NCI-H146 (cell line): ENCODE results near the gene THRA.

Experiments
- DNase-seq: peaks from one replicate; lab custom pipeline; 2025; lab: John Stamatoyannopoulos, UW

Gene THRA

GRCh38 chr17:40064971-40065768 is 2.4 kb downstream of the THRA start:
- DNase-seq, result no peak

DNA sequence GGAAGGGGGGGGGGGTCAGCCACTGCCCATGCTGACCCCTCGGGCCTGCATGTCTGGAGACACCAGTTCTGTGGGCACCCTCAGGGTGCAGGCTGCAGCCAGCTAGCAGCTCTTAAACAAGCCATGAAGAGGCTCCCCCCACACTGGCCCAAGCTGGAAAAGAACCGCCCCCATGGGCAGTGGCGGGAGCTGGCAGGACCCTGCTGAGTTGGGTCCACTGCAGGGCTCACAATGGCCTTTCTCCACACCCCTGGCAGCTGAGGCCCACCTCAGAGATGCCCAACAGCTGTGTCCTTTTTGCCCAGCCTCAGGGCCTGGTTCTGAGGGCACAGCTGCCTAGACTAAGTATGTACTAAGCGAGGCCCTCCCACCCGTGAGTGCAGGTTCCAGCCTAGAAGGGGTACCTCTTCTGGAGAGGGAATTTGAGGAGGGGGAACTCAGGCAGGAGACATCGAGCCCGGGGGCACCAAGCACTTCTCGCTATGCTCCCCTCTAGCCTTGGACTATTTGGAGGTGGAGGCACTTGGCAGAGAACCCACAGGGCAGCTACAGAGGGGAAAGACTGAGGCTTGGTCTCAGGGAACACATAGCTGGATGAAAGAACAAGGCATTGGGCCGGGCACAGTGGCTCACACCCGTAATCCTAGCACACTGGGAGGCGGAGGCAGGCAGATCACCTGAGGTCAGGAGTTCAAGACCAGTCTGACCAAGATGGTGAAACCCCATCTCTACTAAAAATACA is 3.2 kb downstream of the THRA start:
- no peak for DNase-seq

GRCh38 chr17:40067710-40068109 is 4.9 kb downstream of the THRA start:
- DNase-seq, result no peak

GRCh38 chr17:40068129-40068581 is 5.4 kb downstream of the THRA start:
- no peak for DNase-seq

- DNase-seq, result no peak
Measured at GRCh38 chr17:40068584-40068916, 5.8 kb downstream of the THRA start.

DNA sequence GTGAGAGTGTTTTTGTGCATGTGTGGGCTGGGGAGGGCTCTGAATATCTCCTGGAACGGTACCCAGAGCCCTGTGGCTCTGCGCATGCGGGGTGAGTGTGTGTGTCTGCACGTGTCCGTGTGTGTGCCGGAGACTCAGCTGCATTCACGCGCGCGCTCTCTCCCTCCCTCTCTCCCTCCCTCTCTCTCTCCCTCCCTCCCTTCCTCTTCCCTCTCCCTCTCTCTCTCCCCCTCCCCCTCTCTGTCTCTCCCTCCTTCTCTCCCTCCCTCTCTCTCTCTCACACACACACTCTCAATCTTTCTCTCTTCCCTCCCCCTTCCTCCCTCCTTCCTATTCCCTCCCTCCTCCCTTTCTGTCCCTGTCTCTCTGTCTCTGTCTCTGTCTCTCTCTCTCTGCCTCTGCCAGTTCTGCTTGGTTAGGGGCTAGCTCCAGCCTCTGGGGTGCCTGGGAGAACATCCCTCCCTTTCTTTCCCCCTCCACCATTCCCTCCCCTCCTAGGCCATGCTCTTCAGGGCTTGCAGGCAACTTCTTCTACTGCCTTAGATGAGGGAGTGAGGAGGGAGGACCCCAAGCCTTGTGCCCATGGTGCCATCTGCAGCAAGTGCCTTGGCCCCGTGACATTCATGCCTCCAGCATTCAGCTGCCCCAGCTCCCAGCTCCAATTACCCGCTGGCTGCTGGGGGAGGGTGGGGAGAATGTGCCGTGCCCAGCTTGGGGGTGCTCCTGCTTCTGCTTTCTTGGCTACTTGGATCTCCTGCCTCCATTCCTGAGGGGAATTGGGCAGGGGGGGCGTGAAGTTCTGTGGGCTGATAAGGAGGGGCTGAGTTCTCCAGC is 6.4 kb downstream of the THRA start:
- DNase-seq, result peak; percentile 75

DNA sequence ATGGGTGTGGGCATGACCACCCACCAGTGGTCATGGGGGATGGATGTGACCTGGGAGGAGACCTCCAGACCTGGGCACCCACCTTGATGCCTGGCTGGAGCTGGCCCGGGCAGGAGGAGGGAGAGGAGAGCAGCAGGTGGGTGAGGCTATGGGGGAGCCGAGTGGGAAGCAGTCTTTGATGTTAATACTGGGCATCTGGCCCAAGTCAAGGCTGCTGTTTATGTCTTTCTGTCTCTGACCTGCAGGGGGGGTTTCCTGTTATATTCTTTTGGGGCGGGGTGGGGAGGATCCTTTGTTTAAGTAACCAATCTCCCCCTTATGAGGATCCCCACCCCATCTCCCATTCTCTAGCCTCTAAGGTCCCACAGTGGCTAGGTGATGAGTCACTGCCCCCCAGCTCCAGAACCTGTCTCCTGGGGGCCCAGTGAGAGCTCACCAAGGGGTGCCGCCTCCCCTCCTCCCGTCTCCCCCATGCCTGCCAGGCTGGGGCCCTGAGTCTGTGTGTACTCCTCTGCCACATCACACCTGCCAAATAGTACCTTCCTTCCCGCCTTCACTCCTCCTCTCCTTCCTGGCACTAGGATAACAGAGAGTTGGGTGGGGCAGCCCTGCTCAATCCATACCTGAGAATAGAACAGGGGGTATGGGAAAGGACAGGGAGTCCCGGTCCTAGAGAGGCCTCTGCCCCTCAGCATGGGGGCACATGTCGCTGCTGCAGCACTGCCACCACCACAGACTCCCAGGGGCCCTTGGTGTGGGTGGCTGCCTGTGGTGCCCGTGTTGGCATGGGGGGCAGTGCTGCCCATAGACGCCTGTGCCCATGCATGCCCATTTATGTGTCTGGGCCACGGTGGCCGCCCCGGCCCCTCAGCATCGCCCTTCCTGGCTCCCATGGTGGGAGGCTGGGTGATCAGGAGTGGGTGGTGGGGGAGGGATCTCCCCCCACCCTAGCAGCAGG is 7.3 kb downstream of the THRA start:
- DNase-seq, result peak; percentile 16

GRCh38 chr17:40070709-40071312 is 8.0 kb downstream of the THRA start:
- DNase-seq, result no peak

DNA sequence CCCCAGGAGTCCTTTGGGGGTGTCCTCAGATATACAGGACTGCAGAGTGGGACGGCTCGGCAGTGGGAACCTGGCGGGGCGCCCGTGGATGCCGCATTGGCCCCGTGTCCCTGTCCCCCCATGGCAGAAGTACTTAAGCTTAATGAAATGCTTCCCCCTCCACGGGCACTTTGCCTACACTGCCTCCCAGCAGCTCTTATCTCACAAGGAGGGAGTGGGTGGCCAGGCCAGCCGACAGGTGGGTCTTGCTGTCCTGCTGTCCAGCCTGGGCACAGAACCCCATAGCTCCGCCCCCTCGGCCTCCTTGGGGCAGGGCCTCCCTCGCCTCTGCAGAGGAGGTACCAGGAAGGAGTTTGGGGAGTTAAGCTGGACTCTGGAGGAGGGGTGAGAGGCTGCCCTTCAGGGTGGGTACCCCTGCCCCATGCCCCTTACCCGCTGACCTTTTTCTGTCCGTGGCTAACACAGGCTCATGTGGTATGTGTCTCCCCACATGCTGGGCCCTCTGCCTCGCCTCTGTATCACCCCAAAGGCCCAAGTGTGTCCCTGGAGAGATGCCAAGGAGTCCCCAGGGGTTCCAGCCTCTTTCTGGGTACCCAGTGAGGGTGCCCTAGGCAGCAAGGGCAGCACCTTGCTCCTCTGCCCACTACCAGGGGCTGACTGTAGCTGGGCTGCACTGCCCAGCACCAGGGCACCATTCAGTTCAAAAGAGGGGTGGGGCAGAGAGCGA is 8.7 kb downstream of the THRA start:
- DNase-seq, result no peak

GRCh38 chr17:40072040-40072734 is 9.4 kb downstream of the THRA start:
- DNase-seq, result peak; percentile 53

DNA sequence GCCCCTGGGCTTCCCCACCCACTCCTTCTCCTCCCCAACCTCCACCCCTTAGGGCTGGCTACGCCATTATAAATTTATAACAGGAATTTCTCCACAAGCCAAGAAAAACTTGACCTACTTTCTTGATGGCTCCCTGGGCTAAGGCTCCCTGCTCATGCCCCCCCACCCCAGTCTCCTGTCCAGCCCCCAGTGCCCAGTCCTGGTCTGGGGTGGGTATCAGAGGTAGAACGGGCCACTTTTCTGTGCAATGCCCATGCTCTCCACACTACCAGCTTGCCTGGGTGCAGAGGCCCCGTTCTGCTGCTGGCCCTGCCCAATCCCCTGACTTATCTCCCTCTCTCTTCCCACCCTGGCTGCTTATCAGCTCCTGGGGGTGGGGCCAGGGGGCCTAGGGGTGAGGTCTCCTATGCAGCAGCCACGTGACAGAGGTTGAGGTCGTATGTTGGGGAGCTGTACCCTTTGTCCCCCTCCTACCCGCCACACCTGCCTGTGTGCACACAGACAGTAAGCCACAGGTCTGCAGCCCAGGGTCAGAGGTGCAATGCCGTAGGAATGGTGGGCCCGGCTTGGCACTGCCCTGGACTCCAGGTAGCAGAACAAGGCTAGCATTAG is 10.1 kb downstream of the THRA start:
- DNase-seq, result no peak

GRCh38 chr17:40073454-40074174 is 10.8 kb downstream of the THRA start:
- DNase-seq, result no peak

GRCh38 chr17:40074175-40074512 is 11.4 kb downstream of the THRA start:
- no peak for DNase-seq

GRCh38 chr17:40074871-40075200 is 12.1 kb downstream of the THRA start:
- no peak for DNase-seq

- peak; percentile 27 for DNase-seq
Measured at GRCh38 chr17:40075201-40075941, 12.6 kb downstream of the THRA start.

- DNase-seq, result no peak
Measured at GRCh38 chr17:40075942-40076498, 13.3 kb downstream of the THRA start.

DNA sequence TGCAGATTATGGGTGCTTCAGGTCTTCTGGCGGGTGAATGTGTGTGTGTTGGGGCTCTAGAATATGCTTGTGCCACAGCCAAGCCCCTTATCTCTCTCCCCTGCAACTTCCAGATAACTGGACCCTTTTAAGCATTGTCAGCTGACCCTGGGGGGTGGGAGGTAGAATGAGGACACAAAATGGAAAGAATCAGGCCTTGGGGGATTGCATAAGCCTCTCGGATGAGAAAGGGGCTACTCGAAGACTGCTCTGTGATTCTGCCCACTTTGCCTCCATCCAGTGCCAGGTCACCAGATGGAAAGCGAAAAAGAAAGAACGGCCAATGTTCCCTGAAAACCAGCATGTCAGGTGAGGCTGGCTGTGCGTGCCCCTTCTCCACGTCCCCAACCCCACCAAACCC is 13.8 kb downstream of the THRA start:
- no peak for DNase-seq

- DNase-seq, result no peak
Measured at GRCh38 chr17:40079545-40079944, 16.8 kb downstream of the THRA start.
